ENCODE data around the gene GNGT1. TPM values are rescaled to one million over a fixed set of nuclear protein-coding genes. Genes with fewer than 3 reads are reported as not detected.

The GNGT1 gene
- total RNA-seq, 1 donor from 2014 or later = not detected

Other genes starting within 250 kb of the GNGT1 start
- 1.9 TPM for gene TFPI2, start 15.8 kb upstream of the GNGT1 start, total RNA-seq
- gene GNG11, start 15.2 kb downstream of the GNGT1 start, total RNA-seq = 14.3 TPM
- gene BET1, start 97.8 kb downstream of the GNGT1 start, total RNA-seq = 13.2 TPM

All from cardiac septum (tissue), 1 donor.